HG02623 (cell line): ENCODE data around the gene EFTUD2.

ENCODE experiments used
- ATAC-seq: cut with Tn5 transposase; IDR thresholded peaks from one replicate; pipeline ENCODE4 v1.9.1; 2021; ENCODE audit warnings: moderate library complexity; ENCODE audit not compliant: unreplicated experiment

EFTUD2 gene

DNA sequence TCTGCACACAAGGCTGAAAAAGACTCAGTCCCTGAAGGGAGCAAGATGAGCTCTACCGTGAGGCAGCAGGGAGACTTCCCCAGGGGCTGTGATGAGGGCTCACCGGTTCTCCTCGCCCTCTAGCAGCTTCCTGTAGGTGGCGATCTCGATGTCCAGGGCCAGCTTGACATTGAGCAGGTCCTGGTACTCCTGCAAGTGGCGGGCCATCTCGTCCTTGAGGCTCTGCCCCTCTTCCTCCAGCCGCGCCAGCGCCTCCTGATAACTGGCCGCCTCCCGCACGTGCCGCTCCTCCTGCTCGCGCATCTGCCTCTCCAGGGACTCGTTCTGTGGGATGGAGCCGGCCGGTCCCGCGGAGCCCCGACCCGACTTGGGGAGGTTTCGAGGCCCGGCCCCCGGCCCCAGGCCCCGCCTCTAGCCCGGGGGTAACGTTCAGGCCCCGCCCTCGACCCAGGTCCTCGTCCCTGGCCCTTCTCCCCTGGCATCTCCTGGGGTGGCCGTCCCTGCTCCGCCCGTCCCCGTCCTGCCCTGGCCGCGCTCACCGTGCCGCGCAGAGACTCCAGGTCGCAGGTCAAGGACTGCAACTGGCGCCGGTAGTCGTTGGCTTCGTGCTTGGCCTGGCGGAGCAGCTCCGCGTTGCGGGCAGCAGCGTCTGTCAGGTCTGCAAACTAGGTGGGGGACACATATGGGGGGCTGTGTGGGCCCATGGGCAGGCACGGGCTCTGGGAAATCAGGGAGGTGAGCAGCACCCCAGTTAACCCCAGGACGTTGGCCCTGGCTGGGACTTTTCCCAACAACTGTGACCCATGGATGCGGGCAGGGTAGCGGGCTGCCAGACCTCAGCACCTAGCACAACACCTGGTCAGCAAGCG, 12.1 kb upstream of the EFTUD2 start:
- no peak for ATAC-seq

DNA sequence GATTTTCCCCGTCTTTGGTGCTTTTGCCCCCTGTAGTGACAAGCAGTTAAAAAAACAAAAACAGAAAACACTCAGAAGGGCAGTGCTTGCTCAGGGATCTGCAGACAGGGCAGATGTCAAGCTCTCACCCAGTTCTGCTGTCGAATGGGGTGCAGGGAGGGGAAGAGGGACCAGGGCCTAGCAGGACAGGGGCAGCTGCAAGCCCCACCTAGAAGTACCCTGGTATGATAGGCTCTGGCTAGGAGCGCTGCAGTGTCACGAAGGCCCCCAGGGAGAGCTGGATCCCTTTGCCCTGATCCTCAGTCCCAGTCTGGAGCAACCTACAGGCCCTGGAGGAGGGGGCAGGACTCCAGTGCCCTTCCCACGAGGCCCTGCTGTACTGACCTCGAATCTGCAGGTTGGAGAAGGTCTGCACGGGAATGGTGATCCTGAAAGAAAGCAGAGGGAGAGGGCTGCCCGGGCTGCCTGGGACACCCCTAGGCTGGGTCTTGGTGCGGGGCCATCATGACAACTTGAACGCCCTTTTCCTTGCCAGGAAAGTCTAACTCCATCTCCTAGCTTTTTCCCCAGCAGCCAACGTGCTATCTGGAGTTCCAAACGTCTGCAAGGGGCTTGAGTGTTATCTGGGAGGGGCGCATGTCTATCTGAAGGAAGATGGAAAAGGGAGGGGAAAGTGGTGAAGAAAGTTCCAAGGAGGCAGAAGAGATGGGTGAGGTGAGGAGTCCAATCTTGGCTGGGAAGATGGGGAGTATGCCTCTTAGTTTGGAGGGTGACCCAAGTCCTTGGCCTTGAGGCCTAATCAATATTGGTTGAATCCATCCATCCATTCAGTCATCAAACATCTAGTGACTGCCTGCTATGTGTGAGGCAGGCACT, 11.2 kb upstream of the EFTUD2 start:
- no peak for ATAC-seq

DNA sequence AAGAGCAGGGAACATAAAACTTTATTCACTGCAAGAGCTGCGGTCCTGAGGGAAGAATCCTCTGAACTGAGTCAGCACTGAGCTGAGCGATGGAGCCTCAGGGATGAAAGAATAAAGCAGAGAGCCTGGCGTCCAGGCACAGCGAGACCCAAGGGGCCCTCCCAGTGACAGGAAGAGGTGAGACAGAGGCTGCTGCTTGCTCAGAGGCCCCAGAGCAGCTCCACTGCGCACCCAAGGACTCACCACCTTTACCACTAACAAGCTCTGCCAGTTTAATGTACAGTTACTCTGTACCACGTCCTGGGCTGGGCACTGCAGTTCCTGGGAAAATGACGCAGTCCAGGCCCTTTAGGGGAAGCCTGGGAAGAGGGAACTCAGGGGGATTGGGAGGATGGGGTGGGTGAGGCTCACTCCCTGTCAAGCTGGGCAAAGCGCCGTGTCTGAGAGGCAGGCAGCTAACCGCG, 10.5 kb upstream of the EFTUD2 start:
- no peak for ATAC-seq

DNA sequence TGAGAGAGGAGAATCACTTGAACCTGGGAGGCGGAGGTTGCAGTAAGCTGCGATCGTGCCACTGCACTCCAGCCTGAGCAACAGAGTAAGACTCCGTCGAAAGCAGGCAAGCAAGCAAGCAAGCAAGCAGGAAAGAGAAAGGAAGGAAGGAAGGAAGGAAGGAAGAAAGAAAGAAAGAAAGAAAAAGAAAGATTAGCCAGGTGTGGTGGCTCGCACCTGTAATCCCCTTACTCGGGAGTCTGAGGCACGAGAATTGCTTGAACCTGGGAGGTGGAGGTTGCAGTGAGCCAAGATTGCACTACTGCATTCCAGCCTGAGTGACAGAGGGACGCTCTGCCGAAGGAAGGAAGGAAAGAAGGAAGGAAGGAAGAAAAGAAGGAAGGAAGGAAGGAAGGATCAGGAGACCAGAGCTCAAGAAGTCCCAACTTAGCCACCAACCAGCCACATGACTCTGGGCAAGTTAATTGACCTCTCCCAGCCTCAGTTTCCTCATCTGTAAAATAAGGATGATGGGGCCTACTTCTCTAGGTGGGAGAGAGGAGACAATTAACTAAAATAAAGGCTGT, 9.6 kb upstream of the EFTUD2 start:
- ATAC-seq = no peak

DNA sequence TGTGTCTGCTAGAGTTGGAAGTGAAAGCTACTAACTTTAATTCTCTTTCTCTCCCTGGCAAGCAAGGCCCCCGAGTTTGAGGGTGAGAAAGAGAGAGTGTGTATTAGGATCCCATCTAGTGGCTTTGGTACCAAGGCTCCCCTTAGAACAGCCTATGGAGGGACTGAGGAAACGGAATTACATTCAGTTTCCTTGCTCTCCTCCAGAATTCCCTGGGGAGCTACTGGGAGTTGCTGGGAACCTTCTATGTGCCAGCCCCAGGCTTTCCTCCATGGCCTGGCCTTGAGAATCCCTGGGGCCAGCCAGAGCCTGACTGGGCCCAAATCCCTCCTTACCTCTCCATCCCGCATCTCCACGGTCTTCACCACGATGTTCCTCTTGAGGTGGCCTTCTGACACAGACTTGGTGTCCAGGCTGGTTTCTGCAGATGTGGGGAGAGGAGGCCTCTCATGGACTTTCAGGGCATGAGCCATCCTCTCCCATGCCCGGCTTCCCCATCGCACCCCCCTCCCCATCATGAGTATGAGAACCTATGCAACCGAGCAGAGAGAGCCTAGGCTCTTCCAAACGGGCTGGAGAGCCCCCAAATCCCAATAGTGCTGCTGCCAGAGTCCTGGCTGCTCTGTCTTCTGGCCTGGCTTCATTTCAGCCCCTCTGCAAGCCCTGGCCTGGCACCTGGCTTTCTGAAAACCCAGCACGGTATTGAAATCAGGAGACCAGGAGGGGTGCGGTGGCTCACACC, 8.7 kb upstream of the EFTUD2 start:
- no peak for ATAC-seq

DNA sequence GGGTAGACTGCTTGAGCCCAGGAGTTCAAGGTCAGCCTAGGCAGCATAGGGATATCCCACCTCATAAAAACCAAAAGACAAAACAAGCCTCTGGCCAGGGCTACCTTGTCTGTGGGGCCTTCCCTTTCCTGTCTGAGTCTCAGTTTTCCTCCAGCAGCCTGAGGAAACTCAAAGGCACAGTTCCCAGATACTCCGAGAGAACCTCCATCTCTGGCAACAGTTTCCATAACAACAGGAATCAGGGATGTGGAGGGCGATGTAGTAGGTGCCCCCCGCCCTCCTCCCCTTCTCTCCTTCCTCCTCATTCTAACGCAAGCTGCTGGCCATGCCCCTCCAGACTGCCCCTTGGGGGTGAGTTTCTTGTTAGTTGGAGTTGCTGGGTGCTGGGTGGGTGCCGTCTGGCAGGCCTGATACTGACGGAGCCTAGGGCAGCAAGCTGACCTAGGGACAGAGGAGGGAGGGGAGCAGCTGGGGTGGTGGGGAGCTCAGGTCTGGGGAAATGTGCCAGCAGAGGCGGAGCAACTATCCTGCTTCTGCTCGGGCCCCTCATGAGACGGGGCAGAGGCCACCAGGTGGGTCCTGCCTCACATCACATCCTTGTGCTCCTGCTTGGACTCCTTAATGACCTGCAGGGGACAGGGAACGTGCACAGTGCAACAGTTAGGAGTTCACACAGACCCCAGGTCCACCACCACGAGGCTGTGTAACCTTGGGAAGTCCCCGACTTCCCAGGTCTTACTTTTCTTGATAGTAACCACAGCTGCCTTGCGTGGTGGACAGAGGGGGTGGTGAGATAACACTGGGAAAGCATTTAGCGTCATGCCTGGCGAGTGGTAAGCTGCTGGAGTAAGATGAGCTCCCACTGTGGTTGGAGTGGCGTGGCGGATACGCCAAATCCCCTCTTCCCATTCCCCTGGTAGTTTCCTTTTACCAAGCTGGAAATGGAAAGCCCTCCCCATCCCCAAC, 7.8 kb upstream of the EFTUD2 start:
- no peak for ATAC-seq

DNA sequence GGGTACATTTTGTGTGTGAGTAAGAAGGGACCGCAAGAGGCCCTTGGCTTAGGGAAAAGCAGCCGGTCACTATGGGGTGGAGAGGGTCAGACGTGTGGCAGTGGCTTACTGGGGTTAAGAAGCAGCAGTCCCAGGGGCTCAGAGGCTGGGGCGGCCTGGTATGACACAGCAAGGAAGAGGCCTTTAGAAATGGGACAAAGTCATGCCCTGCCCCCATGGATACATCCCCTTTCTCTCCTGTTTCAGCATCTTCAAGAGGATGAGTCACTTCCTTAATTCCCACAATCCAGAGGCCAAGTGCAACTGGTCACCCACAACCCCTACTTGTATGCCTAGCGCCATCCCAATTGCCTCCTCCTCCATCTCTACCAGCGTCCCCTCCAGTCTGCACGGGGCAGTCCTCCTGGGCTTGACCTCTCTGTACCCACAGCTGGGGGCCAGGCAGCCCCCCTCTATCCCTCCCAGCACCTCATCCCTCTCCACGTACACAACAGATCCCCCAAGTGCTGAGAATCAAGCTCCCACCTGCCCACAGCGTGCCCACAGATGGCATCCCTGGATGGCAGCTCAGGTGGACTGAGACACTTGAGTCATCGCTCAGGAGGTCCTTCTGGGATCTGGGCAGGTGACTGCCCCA, 6.9 kb upstream of the EFTUD2 start:
- ATAC-seq = no peak

DNA sequence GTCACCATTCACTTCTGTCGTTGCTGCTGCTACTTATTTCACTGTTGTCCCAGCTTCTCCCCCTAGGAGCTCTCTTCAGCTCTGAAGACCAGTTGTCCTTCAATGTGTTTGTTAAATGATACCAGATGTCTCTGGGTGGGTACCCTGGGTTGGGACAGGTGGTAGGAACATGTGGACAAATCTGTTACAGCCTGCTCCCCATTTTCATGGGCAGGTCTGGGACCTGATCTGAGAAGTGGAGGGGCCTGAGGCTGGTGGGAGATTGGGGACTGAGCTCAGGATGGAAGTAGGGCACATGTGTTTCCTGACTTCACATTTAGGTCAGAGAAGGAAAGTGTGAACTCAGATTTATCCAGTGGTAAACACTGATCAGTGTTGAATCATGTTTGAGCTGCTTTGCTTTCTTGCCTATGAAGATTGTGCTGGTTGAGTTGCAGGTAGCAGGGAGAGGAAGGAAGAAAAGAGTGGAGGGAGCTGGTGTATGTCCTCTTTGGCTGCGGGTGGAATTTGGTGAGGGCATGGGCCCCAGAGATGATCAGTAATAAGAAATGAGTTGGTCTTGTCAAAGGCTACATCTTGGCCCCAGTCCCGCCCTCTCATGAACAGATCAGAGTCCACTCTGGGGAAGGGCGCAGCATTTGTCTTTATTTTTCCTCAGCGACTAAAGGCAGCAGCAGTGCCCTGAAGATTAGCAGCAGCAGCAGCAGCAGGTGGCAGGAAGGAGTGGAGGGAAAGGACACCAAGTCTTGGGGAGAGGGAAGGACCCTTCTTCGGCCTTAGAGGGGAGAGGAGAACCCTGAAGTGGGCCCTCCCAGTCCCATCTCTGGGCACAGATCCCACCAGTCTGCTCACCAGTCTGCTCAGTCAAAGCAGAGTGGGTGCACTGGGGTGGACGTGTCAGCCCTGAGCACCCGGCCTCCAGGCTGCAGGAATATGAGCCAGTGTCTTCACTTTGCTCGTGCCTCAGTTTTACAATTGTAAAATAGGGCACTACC, 6.1 kb upstream of the EFTUD2 start:
- no peak for ATAC-seq

DNA sequence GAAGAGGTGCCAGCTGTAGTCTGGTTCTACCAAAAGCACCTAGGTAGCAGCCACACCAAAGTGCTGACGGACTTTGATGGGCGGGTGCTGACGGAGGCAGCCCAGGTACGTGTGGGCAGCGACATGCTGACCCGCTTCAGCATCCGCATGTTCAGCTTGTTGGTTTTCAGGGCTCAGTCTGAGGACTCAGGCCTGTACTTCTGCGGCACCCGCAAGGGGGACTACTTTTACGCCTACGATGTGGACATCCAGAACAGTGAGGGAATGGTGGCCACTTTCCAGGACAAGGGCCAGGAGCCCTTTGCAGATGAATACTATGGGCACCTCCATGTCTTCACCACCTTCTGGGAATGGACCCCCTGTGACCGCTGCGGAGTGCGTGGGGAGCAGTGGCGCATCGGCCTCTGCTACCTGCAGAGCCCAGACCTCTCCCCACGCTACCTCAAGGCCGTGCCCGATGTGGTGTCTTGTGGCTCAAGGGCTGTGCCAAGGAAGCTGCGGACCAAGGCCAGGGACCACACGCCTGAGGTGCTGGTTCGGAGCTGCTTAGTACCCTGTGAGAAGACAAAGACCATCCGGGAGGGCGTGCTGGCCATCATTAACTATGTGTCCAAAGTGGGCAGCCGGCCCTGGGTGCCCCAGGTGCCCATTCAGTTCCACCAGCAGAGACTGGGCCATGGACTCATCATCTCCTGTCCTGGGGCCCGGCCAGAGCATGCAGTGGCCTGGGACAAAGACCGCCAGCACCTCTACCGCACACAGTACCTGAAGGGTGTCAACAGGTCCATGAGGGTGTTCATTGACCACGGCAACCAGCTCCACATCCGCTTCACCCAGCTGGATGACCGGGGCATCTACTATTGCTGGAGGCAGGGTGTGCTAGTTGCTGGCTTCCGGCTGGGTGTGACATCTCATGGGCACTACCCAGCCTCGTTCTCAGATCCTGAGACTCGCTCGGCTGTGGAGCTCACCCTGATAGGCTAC, 5.0 kb upstream of the EFTUD2 start:
- no peak for ATAC-seq

DNA sequence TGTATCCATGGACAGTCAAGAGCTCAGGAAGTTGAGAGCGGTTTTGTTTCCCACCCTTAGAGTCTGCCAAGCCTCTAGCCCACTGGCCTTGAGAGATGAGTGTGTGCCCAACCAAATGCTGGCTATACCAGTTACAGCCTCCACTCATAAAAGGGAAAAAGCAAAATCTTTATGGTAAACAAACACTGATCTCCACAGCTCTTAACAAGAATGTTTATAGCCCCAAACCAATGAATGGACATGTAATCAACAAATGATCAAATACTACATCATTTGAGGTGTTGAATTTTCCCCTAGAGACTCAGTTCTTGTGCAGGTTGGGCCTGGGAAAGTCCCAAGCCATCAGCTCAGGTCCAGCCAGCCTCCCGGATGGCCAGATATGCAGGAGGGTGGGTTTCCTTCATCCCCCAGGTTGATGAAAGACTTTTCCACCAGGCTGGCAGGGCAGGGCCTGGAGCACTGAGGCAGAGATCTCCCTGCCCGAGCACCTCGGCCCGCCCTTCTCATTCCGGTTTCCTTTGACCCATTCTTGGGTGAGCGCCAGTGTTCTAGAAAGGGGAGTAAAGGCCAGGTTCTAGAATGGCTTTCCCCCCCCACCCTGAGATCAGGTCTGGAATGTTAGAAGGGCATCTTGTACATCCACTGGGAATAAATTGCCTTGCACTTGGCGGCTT, 3.9 kb upstream of the EFTUD2 start:
- ATAC-seq = no peak

DNA sequence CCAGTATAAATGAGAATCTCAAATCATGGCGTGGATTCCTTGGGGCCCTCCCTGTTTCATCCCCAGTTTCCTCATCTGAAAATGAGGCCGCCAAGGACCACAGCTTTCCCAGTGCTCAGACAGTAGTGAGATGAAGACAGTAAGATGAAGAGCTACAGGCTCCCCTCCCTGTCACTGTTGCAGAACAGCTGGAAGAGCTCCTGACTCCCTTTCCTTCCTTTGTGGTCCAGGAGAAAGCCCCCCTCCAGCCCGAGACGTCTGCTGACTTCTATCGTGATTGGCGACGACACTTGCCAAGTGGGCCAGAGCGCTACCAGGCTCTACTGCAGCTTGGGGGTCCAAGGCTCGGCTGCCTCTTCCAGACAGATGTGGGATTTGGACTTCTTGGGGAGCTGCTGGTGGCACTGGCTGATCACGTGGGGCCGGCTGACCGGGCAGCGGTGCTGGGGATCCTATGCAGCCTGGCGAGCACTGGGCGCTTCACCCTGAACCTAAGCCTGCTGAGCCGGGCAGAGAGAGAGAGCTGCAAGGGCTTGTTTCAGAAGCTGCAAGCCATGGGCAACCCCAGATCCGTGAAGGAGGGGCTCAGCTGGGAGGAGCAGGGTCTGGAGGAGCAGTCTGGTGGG, 3.0 kb upstream of the EFTUD2 start:
- no peak for ATAC-seq

DNA sequence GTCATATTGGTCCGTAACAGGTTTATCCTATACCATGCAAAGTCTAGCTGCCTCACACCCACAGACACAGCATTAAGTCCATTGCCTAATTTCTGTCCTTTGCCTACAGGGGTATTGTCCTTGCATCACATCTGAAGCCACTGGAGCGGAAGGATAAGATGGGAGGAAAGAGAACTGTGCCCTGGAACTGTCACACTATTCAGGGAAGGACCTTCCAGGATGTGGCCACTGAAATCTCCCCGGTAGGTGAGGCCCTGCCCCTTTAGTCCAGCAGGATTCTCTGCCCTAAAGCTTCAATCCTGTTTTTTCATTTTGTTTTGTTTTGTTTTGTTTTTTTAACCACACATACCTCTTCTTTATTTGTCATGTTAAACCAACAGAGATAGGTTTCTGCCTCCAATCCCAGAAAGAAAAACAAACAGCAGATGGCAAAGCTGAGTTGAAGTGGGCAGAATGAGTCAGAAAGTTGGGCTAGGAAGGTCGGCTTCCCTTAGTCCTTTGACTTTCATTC, 2.2 kb upstream of the EFTUD2 start:
- ATAC-seq = no peak

DNA sequence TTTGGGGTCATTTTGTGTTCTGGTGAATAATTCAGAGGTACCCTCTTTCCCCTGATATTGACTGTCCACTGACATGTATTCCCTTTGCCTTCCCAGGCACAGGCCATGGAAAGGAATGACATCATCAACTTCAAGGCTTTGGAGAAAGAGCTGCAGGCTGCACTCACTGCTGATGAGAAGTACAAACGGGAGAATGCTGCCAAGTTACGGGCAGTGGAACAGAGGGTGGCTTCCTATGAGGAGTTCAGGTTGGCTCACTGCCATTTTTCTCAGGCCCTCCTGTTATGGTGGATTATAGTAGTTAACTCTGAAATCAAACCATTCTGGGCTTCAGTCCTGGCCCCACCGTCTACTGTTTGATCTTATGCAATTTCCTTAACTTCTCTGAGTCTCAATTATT, 1.6 kb upstream of the EFTUD2 start:
- no peak for ATAC-seq

DNA sequence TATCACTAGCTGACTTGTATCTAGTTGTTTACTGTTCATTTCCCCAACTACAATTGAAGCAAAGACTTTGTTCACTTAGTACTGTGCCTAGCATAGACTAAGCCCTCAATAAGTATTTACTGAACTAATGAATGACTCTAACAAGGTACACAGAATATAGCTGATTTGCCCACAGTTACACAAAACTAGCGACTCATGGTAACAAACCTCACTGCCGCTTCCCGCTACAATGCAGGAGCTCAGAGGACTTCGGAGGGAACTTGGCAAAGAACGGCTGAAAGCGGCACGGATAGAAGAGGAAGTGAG, 524 bp downstream of the EFTUD2 start:
- no peak for ATAC-seq

DNA sequence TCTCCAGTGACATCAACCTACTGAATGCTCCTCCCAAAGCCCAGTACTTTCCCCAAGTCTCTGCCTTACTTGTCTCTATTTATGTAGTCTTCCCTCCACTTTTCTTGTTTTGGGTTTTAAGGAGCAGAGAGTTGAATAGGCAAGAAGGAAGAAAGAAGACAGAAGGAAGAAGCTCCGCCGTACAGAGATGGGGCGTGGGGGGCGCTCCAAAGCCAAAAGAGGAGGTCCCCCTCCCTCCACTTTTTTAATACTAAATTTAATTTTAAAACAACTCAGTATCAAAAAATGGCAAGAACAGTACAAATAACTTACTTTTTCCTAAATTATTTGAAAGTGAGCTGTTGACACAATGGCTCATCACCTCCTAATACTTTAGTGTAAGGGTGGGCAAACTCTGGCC, 4.6 kb downstream of the EFTUD2 start:
- no peak for ATAC-seq

DNA sequence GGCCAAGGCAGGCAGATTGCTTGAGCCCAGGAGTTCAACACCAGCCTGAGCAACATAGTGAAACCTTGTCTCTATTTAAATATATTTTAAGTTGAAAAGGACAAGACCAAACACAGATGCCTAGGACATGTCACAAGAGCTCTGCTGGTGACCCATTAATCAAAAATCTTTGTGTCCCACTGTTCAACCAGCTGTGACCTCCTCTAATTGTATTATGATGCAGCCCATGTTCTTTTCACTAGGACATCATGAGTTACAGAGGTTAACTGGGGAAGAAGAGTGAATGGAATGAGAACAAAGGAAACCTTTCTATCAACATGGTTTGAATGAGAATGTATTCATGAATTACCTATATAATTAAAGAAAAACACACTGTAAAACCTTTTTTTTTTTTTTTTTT, 7.0 kb downstream of the EFTUD2 start:
- ATAC-seq = no peak
